ENCODE measurements around the gene FGFRL1. TPM values are rescaled to one million over a fixed set of nuclear protein-coding genes. Genes with fewer than 3 reads are reported as not detected.

The FGFRL1 gene
- total RNA-seq, 4 donors from 2014 or later: 59.0 to 93.9 (median 77.2) TPM

GRCh38 chr4:1000686-1001260 lies 10.7 kb upstream of the FGFRL1 start:
- DNase-seq: no peak
- peaks cover 25% of the 10 kb centered on the region for H3K27me3 ChIP-seq

DNA sequence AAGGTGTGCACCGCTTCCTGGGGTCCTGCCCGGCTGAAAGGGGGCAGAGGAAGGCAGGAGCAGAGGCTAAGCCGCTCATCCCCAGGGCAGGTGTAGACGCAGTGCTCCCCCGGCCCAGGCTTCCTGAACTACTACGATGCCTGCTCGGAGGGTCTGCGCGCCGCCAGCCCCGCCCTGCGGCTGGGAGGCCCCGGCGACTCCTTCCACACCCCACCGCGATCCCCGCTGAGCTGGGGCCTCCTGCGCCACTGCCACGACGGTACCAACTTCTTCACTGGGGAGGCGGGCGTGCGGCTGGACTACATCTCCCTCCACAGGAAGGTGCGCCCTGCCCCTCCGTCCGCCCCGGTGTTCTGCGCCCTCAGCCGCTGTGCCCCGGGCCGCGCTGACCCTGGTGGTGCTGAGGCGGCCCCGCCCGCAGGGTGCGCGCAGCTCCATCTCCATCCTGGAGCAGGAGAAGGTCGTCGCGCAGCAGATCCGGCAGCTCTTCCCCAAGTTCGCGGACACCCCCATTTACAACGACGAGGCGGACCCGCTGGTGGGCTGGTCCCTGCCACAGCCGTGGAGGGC lies 9.8 kb upstream of the FGFRL1 start:
- TF ChIP-seq, protein P1, sequence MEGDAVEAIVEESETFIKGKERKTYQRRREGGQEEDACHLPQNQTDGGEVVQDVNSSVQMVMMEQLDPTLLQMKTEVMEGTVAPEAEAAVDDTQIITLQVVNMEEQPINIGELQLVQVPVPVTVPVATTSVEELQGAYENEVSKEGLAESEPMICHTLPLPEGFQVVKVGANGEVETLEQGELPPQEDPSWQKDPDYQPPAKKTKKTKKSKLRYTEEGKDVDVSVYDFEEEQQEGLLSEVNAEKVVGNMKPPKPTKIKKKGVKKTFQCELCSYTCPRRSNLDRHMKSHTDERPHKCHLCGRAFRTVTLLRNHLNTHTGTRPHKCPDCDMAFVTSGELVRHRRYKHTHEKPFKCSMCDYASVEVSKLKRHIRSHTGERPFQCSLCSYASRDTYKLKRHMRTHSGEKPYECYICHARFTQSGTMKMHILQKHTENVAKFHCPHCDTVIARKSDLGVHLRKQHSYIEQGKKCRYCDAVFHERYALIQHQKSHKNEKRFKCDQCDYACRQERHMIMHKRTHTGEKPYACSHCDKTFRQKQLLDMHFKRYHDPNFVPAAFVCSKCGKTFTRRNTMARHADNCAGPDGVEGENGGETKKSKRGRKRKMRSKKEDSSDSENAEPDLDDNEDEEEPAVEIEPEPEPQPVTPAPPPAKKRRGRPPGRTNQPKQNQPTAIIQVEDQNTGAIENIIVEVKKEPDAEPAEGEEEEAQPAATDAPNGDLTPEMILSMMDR (IDR thresholded peaks at IDR 0.05): no peak
- TF ChIP-seq POLR2A (IDR thresholded peaks at IDR 0.05): no peak
- H3K9me3 ChIP-seq: no peaks in the 10 kb centered on the region
- no peaks in the 10 kb centered on the region for H3K36me3 ChIP-seq
- H3K27me3 ChIP-seq: peaks cover 25% of the 10 kb centered on the region
- DNase-seq: no peak
- no peak overlapping the region for H3K27ac ChIP-seq
- H3K4me1 ChIP-seq: peaks cover 10 to 37% of the 10 kb centered on the region in 2 donors
- intact Hi-C loops (cut with DNase I): no loop called here
- 0 to 16% methylated on average over 4 to 29 of the region's 48 CpGs for WGBS, 2 donors
- no peak overlapping the region for H3K4me3 ChIP-seq (replicated peaks in 1 of 3)

More at GRCh38 chr4:1000686-1001260, 10.7 kb upstream of the FGFRL1 start:
- TF ChIP-seq POLR2A (IDR thresholded peaks at IDR 0.05): no peak
- TF ChIP-seq, protein P1 (IDR thresholded peaks at IDR 0.05): no peak
- H3K27ac ChIP-seq: no peak overlapping the region
- H3K4me3 ChIP-seq (replicated peaks in 1 of 3): no peak overlapping the region
- intact Hi-C loops (cut with DNase I): no loop called here
- H3K9me3 ChIP-seq: no peaks in the 10 kb centered on the region
- H3K4me1 ChIP-seq: peaks cover 10 to 38% of the 10 kb centered on the region in 2 donors
- WGBS, 2 donors: 50 to 74% methylated on average over 4 to 9 of the region's 15 CpGs
- H3K36me3 ChIP-seq: no peaks in the 10 kb centered on the region

DNA sequence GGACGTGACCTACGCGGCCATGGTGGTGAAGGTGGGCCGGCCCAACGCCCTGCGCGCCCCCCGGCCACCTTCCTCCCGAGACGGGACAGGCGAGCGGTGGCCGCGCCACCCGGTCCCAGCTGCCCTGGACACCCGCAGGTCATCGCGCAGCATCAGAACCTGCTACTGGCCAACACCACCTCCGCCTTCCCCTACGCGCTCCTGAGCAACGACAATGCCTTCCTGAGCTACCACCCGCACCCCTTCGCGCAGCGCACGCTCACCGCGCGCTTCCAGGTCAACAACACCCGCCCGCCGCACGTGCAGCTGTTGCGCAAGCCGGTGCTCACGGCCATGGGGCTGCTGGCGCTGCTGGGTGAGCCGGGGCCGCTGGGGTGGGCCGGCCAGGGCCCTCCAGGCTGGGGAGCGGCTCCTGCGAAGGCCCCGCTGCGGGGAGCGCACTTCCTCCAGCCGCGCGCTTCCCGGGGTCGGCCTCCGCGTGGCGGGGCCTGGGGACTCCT lies 9.2 kb upstream of the FGFRL1 start:
- peaks cover 25% of the 10 kb centered on the region for H3K27me3 ChIP-seq
- no peaks in the 10 kb centered on the region for H3K9me3 ChIP-seq
- H3K36me3 ChIP-seq: no peaks in the 10 kb centered on the region
- no peak for TF ChIP-seq POLR2A (IDR thresholded peaks at IDR 0.05)
- TF ChIP-seq, protein P1 (IDR thresholded peaks at IDR 0.05): no peak
- peak; percentile 48 to 50 for DNase-seq
- H3K27ac ChIP-seq: no peak overlapping the region
- WGBS, 2 donors: 5% methylated on average over 4 of the region's 54 CpGs; no CpG with 5 or more reads in 1 of the 2 donors
- intact Hi-C loops (cut with DNase I): no loop called here
- no peak overlapping the region for H3K4me3 ChIP-seq (replicated peaks in 1 of 3)
- peaks cover 10 to 31% of the 10 kb centered on the region in 2 donors for H3K4me1 ChIP-seq

DNA sequence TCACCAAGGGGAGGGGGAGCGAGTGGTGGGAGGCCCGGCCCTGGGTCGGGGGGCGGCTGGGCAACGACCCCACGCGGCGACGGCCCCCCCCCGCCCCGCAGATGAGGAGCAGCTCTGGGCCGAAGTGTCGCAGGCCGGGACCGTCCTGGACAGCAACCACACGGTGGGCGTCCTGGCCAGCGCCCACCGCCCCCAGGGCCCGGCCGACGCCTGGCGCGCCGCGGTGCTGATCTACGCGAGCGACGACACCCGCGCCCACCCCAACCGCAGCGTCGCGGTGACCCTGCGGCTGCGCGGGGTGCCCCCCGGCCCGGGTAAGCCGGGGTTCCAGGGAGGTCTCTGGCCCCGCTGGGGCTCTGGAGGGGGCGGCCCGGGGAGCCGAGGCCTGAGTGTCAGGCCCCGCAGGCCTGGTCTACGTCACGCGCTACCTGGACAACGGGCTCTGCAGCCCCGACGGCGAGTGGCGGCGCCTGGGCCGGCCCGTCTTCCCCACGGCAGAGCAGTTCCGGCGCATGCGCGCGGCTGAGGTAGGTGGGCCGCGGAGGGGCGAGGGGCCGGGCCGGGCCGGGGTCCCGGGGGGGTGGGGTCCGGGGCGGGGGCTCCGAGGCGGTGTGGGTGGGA lies 8.7 kb upstream of the FGFRL1 start:
- Histone ChIP-seq H3K4me1 (peaks cover 7 to 26% of the 10 kb centered on the region in 2 donors), H3K36me3 (no peaks in the 10 kb centered on the region), H3K27me3 (peaks cover 25% of the 10 kb centered on the region), H3K4me3 (replicated peaks in 1 of 3) (no peak overlapping the region), H3K27ac (no peak overlapping the region), H3K9me3 (no peaks in the 10 kb centered on the region)
- no peak for DNase-seq
- intact Hi-C loops (cut with DNase I): no loop called here
- no CpG with 5 or more reads among the region's 75 CpGs for WGBS, 2 donors
- TF ChIP-seq, protein P1 (IDR thresholded peaks at IDR 0.05): no peak
- TF ChIP-seq POLR2A (IDR thresholded peaks at IDR 0.05): no peak
